ENCODE results near the gene ITGBL1.

GRCh38 chr13:101634142-101634541 lies 181.7 kb downstream of the ITGBL1 start:
- TF ChIP-seq POLR2A (IDR thresholded peaks at IDR 0.05; ENCODE audit: low read depth, low read length) = no peak
- no peak for TF ChIP-seq POLR2AphosphoS5 (IDR thresholded peaks at IDR 0.05; ENCODE audit: low read depth, low read length)
- no peak for TF ChIP-seq TAF1 (IDR thresholded peaks at IDR 0.05; ENCODE audit: borderline replicate concordance, low read depth, low read length)
